Measurements from ENCODE around the gene ANO7. TPM values are rescaled to one million over a fixed set of nuclear protein-coding genes. Genes with fewer than 3 reads are reported as not detected.
A peak's percentile ranks its signal among the peaks of the same experiment; 100 is the strongest.

Gene ANO7
- total RNA-seq, 1 experiment from 2014 or later, result 5.2 TPM

- Histone ChIP-seq H3T11ph (ENCODE audit: low read length) (no peak overlapping the region), H3K9me3 (ENCODE audit: control insufficient read depth, low read depth, low read length) (no peaks in the 10 kb centered on the region), H3K4me2 (ENCODE audit: insufficient read depth, insufficient read length, low read length) (peak overlapping the region; percentile 60), H3K27me3 (ENCODE audit: insufficient read depth, low read length) (no peaks in the 10 kb centered on the region), H3K4ac (ENCODE audit: low read depth, low read length) (no peak overlapping the region), H3K23me2 (ENCODE audit: insufficient read length, low read depth, low read length, poor library complexity, severe bottlenecking) (peaks cover 6% of the 10 kb centered on the region), H3K14ac (ENCODE audit: insufficient read depth, low read length) (no peak overlapping the region), H4K8ac (replicated peaks; ENCODE audit: insufficient read length, low read depth, low read length) (no peak overlapping the region), H2BK5ac (ENCODE audit: insufficient read length, low read length) (no peak overlapping the region), H3K4me1 (ENCODE audit: insufficient read depth, low read length) (no peaks in the 10 kb centered on the region; the same call in 1 of the 2 replicates), H2AFZ (ENCODE audit: low read length) (no peak overlapping the region), H3K79me2 (ENCODE audit: insufficient read depth, low read length) (peaks cover 15% of the 10 kb centered on the region; the same call in 1 of the 2 replicates), H2AK5ac (ENCODE audit: insufficient read length, low read length) (no peak overlapping the region), H4K5ac (ENCODE audit: insufficient read length, low read depth, low read length) (no peak overlapping the region), H3K27ac (ENCODE audit: insufficient read length, low read depth, low read length) (no peak overlapping the region), H4K91ac (ENCODE audit: insufficient read length, low read depth, low read length) (no peak overlapping the region), H2BK15ac (ENCODE audit: low read depth, low read length) (no peak overlapping the region), H3K23ac (ENCODE audit: insufficient read length, low read depth, low read length) (no peak overlapping the region), H2BK120ac (ENCODE audit: low read depth, low read length, poor library complexity, severe bottlenecking) (no peak overlapping the region), H2BK20ac (ENCODE audit: low read depth, low read length, poor library complexity, severe bottlenecking) (no peak overlapping the region), H4K20me1 (ENCODE audit: control insufficient read depth, insufficient read depth, insufficient read length) (peaks cover 2% of the 10 kb centered on the region), H3K18ac (ENCODE audit: insufficient read length, low read depth, low read length) (no peak overlapping the region), H2BK12ac (ENCODE audit: insufficient read length, low read depth, low read length) (no peak overlapping the region), H3K56ac (ENCODE audit: insufficient read length, low read depth, low read length) (no peak overlapping the region), H3K79me1 (ENCODE audit: insufficient read depth, low read depth, low read length, poor library complexity, severe bottlenecking) (peaks cover 11% of the 10 kb centered on the region), H3K9ac (ENCODE audit: extremely low read depth, insufficient read length, low read length) (peak overlapping the region; percentile 16)
- Mint-ChIP-seq H3K36me3 (ENCODE audit: insufficient read depth in 1 of 3, low read depth in 3 of 3) (peaks cover under 1 to 7% (median under 1%) of the 10 kb centered on the region in 3 experiments; a peak in 5 of 7 replicates), H3K27ac (peak overlapping the region in 2 of 3 experiments; percentile 21 to 26; a peak in 1 of 7 replicates), H3K4me1 (peaks cover 23 to 35% of the 10 kb centered on the region in 2 experiments), H3K9me3 (no peaks in the 10 kb centered on the region; a peak in 1 of 5 replicates), H3K27me3 (ENCODE audit: low read depth) (no peaks in the 10 kb centered on the region), H3K4me3 (peak overlapping the region; percentile 64 to 82)
- peak; percentile 38 for DNase-seq
- TF ChIP-seq CTCF (conservative IDR thresholded peaks at IDR 0.05), result no peak
- WGBS (ENCODE audit: extremely low coverage, insufficient read length, low lambda C conversion rate), result no CpG with 5 or more reads among the region's 21 CpGs
Observed at GRCh38 chr2:241273210-241274020, 84.9 kb downstream of the ANO7 start.
